ENCODE results near the gene SCRN2. TPM values are rescaled to one million over a fixed set of nuclear protein-coding genes. Genes with fewer than 3 reads are reported as not detected.
A peak's percentile ranks its signal among the peaks of the same experiment; 100 is the strongest.

SCRN2 gene
- total and polyA plus RNA-seq, 2 of the 13 experiments (the other 11 are each of a cell fraction or from before 2014, with no cell fraction given): 21.7 to 29.5 TPM

- no peak; the same call in 1 of the 2 replicates for TF ChIP-seq ZNF281 (CRISPR knock-in tag; IDR thresholded peaks at IDR 0.05; ENCODE audit: borderline replicate concordance)
- no peak for TF ChIP-seq TCF12 (IDR thresholded peaks at IDR 0.05)
- no peak for TF ChIP-seq TCF12 (CRISPR knock-in tag; IDR thresholded peaks at IDR 0.05)
- TF ChIP-seq AFF4 (CRISPR knock-in tag; IDR thresholded peaks at IDR 0.05): no peak
- TF ChIP-seq SMYD3 (CRISPR knock-in tag; IDR thresholded peaks at IDR 0.05): no peak
- TF ChIP-seq ZNF567 (CRISPR knock-in tag; IDR thresholded peaks at IDR 0.05; ENCODE audit: borderline replicate concordance): no peak
- no peak for TF ChIP-seq SNAPC4 (CRISPR knock-in tag; IDR thresholded peaks at IDR 0.05)
- no peak for TF ChIP-seq ELF1 (CRISPR knock-in tag; IDR thresholded peaks at IDR 0.05)
- no peak for TF ChIP-seq ZNF773 (CRISPR knock-in tag; IDR thresholded peaks at IDR 0.05; ENCODE audit: borderline replicate concordance)
- TF ChIP-seq KLF12 (CRISPR knock-in tag; IDR thresholded peaks at IDR 0.05; ENCODE audit: borderline replicate concordance): peak; percentile 76; the same call in 1 of the 2 replicates
- TF ChIP-seq ZBTB2 (CRISPR knock-in tag; IDR thresholded peaks at IDR 0.05; ENCODE audit: low read depth): 0 out of 2 replicates have a peak, but pooled peaks have one; percentile 19
- TF ChIP-seq ZNF326 (CRISPR knock-in tag; IDR thresholded peaks at IDR 0.05; ENCODE audit: borderline replicate concordance): no peak
- peak; percentile 74 for TF ChIP-seq SPEN (CRISPR knock-in tag; IDR thresholded peaks at IDR 0.05; ENCODE audit: low read depth)
- TF ChIP-seq ZNF839 (CRISPR knock-in tag; IDR thresholded peaks at IDR 0.05; ENCODE audit: borderline replicate concordance): no peak
- TF ChIP-seq WIZ (CRISPR knock-in tag; IDR thresholded peaks at IDR 0.05): 0 out of 2 replicates have a peak, but pooled peaks have one; percentile 79
Measured at GRCh38 chr17:47850692-47851573, 9.9 kb upstream of the SCRN2 start, which contains the start of gene SP6 (continued).

Data from HepG2 (cell line).